ENCODE data around the gene CORO1C. TPM values are rescaled to one million over a fixed set of nuclear protein-coding genes. Genes with fewer than 3 reads are reported as not detected.

Gene CORO1C
- total RNA-seq, 1 donor from 2014 or later, result 307 TPM

DNA sequence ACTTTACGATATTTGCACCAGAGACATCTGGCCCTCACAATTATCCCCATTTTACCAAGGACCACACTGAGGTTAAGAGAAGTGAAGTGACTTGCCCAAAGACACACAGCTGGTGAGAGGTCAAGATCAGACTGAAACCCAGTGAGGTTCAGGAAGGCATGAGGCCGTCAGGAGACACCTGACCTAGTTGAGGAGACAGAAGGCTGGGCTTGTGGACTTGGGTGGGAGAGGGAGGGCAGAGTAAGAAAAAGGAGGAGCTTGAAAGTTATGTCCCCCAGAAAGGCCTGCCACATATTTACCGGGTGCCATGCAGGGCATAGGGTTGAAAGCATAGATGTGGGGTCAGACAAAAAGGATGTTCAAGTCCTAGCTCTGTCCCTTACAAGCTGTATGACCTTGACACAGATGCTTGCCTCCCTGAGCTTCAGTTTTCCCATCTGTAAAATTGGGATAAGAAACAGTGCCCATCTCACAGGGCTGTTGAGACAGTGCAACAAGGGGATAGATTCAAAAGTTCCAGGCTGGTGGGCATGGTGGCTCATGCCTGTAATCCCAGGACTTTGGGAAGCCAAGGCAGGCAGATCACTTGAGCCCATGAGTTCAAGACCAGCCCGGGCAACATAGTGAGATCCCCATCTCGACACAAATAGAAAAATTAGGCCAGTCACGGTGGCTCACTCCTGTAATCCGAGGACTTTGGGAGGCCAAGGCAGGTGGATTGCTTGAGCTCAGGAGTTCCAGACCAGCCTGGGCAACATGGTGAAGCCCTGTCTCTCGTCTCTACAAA, 104.0 kb downstream of the CORO1C start:
- ATAC-seq, result no peak
- no peaks in the 10 kb centered on the region for H3K9me3 ChIP-seq
- DNase-seq, result peak; percentile 42
- peaks cover 51% of the 10 kb centered on the region for H3K4me1 ChIP-seq
- intact Hi-C loops (cut with DNase I), result no loop called here
- no peak overlapping the region for H3K4me3 ChIP-seq
- TF ChIP-seq, protein P1, sequence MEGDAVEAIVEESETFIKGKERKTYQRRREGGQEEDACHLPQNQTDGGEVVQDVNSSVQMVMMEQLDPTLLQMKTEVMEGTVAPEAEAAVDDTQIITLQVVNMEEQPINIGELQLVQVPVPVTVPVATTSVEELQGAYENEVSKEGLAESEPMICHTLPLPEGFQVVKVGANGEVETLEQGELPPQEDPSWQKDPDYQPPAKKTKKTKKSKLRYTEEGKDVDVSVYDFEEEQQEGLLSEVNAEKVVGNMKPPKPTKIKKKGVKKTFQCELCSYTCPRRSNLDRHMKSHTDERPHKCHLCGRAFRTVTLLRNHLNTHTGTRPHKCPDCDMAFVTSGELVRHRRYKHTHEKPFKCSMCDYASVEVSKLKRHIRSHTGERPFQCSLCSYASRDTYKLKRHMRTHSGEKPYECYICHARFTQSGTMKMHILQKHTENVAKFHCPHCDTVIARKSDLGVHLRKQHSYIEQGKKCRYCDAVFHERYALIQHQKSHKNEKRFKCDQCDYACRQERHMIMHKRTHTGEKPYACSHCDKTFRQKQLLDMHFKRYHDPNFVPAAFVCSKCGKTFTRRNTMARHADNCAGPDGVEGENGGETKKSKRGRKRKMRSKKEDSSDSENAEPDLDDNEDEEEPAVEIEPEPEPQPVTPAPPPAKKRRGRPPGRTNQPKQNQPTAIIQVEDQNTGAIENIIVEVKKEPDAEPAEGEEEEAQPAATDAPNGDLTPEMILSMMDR (IDR thresholded peaks at IDR 0.05), result no peak
- peaks cover 11% of the 10 kb centered on the region for H3K36me3 ChIP-seq
- H3K27ac ChIP-seq, result peak overlapping the region; percentile 75
- no peaks in the 10 kb centered on the region for H3K27me3 ChIP-seq (ENCODE audit: low read depth)

DNA sequence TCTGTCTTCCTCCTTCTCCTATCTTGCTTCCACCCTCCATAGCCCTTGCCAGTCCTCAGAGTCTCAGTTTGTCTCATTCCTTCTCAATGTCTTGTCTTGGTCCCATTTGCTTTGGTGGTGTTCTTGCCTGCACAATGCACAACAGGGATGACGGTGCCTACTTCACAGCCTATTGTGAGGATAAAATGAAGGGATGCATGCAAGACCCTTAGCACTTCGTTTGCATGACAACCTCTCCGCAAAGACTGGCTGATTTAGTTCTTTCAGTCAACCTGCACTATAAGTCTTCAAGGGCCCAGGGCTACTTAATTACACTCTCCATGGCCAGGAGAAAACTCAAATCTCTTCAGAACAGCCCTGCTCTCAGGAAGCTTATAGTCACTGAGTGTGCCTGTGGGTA, 106.1 kb downstream of the CORO1C start:
- Histone ChIP-seq H3K36me3 (peaks cover 14% of the 10 kb centered on the region), H3K27me3 (ENCODE audit: low read depth) (no peaks in the 10 kb centered on the region), H3K4me3 (no peak overlapping the region), H3K4me1 (peaks cover 59% of the 10 kb centered on the region), H3K27ac (no peak overlapping the region), H3K9me3 (no peaks in the 10 kb centered on the region)
- intact Hi-C loops (cut with DNase I), result no loop called here
- ATAC-seq (no peak), DNase-seq (no peak)
- TF ChIP-seq, protein P1 (IDR thresholded peaks at IDR 0.05), result no peak

DNA sequence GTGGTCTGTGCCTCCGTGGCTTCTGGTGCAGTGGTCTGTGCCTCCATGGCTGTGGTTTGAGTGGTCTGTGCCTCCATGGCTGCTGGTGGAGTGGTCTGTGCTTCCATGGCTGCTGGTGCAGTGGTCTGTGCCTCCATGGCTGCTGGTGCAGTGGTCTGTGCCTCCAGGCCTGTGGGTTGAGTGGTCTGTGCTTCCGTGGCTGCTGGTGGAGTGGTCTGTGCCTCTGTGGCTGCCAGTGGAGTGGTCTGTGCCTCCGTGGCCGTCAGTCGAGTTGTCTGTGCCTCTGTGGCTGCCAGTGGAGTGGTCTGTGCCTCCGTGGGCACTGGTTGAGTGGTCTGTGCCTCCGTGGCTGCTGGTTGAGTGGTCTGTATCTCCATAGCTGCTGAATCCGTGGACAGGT, 107.7 kb downstream of the CORO1C start:
- Histone ChIP-seq H3K4me1 (peaks cover 54% of the 10 kb centered on the region), H3K36me3 (peaks cover 14% of the 10 kb centered on the region), H3K9me3 (no peaks in the 10 kb centered on the region), H3K27me3 (ENCODE audit: low read depth) (no peaks in the 10 kb centered on the region), H3K27ac (no peak overlapping the region), H3K4me3 (no peak overlapping the region)
- no peak for ATAC-seq
- peak; percentile 23 for DNase-seq
- TF ChIP-seq, protein P1 (IDR thresholded peaks at IDR 0.05), result no peak
- intact Hi-C loops (cut with DNase I), result no loop called here

DNA sequence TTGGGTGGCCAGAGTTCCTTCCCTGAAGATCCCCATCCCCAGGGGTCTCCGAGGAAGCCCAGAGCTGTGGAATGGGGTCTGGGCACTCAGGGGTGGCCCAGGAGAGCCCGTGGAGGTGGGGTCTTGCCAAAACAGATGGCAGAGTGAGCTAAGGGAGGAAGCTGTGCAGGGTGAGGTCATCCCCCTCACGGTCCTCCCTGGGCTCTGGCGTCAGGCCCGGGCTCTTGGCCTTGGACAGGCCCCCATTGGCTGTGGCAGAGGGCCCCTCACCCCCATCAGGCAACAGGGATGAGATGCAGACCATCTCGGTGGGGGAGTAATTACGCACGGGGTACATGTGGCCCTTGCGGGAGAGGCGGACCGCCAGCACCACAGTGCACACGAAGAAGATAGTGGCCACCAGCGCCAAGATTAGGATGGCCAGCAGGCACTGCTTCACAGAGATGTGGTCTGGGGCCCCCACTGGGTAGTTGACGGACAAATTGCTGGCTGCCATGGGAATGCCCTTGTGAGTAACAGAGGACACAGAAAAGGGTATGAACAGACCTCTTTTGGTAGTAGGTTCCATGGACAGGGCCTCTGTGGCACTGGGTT, 108.3 kb downstream of the CORO1C start:
- H3K9me3 ChIP-seq, result no peaks in the 10 kb centered on the region
- no peak overlapping the region for H3K4me3 ChIP-seq
- no peaks in the 10 kb centered on the region for H3K27me3 ChIP-seq (ENCODE audit: low read depth)
- intact Hi-C loops (cut with DNase I), result no loop called here
- DNase-seq (peak; percentile 32), ATAC-seq (no peak)
- TF ChIP-seq, protein P1 (IDR thresholded peaks at IDR 0.05), result no peak
- peaks cover 55% of the 10 kb centered on the region for H3K4me1 ChIP-seq
- H3K36me3 ChIP-seq, result peaks cover 14% of the 10 kb centered on the region
- H3K27ac ChIP-seq, result peak overlapping the region; percentile 81

DNA sequence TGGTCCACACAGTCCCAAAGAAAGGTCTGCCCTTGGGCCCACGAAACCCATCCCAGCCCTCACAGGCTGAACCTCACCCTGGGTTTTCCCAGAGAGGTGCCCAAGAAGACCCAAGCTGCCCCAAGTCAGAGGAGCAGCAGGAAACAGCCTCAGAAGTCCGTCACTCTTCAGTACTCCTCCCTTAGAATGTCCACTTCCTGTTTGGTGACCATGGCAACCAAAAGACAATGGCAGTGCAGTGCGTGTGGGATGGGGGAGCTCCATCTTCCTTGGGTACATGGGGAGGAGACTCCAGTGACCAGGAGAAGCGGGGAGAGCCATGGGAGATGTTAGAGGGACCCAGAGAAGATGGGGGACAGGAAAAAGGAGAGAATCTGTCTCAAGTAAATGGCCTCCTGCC, 108.9 kb downstream of the CORO1C start:
- intact Hi-C loops (cut with DNase I), result no loop called here
- DNase-seq, result peak; percentile 51
- TF ChIP-seq, protein P1 (IDR thresholded peaks at IDR 0.05), result no peak
- H3K4me3 ChIP-seq, result no peak overlapping the region
- H3K9me3 ChIP-seq, result no peaks in the 10 kb centered on the region
- H3K4me1 ChIP-seq, result peaks cover 55% of the 10 kb centered on the region
- peak overlapping the region; percentile 81 for H3K27ac ChIP-seq
- peak; percentile 62 to 75 for ATAC-seq
- no peaks in the 10 kb centered on the region for H3K27me3 ChIP-seq (ENCODE audit: low read depth)
- peaks cover 14% of the 10 kb centered on the region for H3K36me3 ChIP-seq

Measured in lower lobe of right lung (tissue), 2 donors.